H1 (cell line): Measurements from ENCODE around the gene BRME1. TPM values are rescaled to one million over a fixed set of nuclear protein-coding genes. Genes with fewer than 3 reads are reported as not detected.
A peak's percentile ranks its signal among the peaks of the same experiment; 100 is the strongest.

Source experiments
- polyA plus RNA-seq, 7 experiments: library from polyadenylated mRNA; depleted of rRNA in 3 of 7; stranded (reverse) in 5 of 7; unstranded in 2 of 7; fragments of >200 nt in 5 of 7; fragments of 200-250 nt in 2 of 7; gene quantifications; 1 replicate in 5 of 7; 2 replicates in 1 of 7; 4 replicates in 1 of 7; pipeline versions ENCODE4 v1.2.1 to v1.2.3, GENCODE V29; 2011 to 2013; ENCODE audit warnings: missing spikeins in 2 of 7, mixed read lengths in 2 of 7
- total RNA-seq: library from RNA; stranded (reverse); fragmentation: NEBNext Ultra II Directional; extraction: Animal tissue kit (Norgen Biotek cat#: 25700); gene quantifications from 2 replicates; pipeline ENCODE4 v1.2.1, GENCODE V29; 2021
- TF ChIP-seq, protein P1 (sequence below), 3 experiments: IDR thresholded peaks; 1 replicate in 2 of 3; 2 replicates in 1 of 3; pipeline versions ENCODE4 v1.5.1 to v1.6.1; 2011; ENCODE audit warnings: low read length in 3 of 3, mild to moderate bottlenecking in 3 of 3, inconsistent platforms in 2 of 3, low read depth in 1 of 3, moderate library complexity in 1 of 3; ENCODE audit not compliant: insufficient read depth in 1 of 3; ENCODE audit errors: control extremely low read depth in 1 of 3

BRME1 gene
- total and polyA plus RNA-seq, 2 of the 8 experiments (the other 6 are each of a cell fraction or from before 2014, with no cell fraction given) = 4.6 to 4.7 TPM

DNA sequence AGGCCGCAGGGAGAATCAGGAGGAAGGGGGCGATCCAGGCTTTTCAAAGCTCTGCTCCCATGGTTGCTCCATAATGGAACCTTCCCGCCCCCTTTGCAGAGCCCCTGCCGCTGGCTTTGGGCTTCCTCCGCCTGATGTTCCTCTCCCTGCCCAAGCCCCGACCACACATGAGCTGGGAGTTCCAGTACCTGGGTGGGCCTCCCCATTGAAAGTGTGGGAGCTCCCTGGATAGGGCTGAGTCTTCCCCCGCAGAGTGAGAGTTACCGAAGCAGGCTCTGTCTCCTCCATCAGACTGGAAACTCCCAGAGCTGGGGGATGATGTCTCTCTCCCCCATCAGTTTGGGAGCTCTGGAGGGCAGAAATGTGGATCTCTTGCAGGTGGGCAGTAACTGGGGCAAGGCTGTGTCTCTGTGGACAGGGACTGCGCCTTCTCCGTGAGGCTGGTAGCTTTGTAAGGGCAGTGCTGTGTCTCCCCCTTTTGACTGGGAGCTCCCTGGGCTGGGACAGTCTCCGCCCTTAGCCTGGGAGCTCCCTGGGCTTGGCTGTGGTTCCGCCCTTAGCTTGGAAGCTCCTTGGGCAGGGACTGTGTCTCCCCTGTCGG lies 47.1 kb upstream of the BRME1 start (continued):
- TF ChIP-seq, protein P1, sequence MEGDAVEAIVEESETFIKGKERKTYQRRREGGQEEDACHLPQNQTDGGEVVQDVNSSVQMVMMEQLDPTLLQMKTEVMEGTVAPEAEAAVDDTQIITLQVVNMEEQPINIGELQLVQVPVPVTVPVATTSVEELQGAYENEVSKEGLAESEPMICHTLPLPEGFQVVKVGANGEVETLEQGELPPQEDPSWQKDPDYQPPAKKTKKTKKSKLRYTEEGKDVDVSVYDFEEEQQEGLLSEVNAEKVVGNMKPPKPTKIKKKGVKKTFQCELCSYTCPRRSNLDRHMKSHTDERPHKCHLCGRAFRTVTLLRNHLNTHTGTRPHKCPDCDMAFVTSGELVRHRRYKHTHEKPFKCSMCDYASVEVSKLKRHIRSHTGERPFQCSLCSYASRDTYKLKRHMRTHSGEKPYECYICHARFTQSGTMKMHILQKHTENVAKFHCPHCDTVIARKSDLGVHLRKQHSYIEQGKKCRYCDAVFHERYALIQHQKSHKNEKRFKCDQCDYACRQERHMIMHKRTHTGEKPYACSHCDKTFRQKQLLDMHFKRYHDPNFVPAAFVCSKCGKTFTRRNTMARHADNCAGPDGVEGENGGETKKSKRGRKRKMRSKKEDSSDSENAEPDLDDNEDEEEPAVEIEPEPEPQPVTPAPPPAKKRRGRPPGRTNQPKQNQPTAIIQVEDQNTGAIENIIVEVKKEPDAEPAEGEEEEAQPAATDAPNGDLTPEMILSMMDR (IDR thresholded peaks at IDR 0.05; ENCODE audit: control extremely low read depth in 1 of 3, insufficient read depth in 1 of 3, low read depth in 1 of 3, low read length in 3 of 3) = peak in 1 of 3 experiments; percentile 11; a peak in 1 of 4 replicates
